ENCODE measurements around the gene SLC6A16. TPM values are rescaled to one million over a fixed set of nuclear protein-coding genes. Genes with fewer than 3 reads are reported as not detected.

The SLC6A16 gene
- total RNA-seq, 1 experiment from 2014 or later: 3.2 TPM

- no peak overlapping the region for H2BK15ac ChIP-seq (ENCODE audit: low read depth, low read length)
- Mint-ChIP-seq H3K4me3 (no peak overlapping the region), H3K4me1 (peaks cover 4 to 6% of the 10 kb centered on the region in 2 experiments; a peak in 3 of 4 replicates), H3K36me3 (ENCODE audit: insufficient read depth in 1 of 3, low read depth in 3 of 3) (peaks cover 3 to 37% (median 11%) of the 10 kb centered on the region in 3 experiments; a peak in 5 of 7 replicates), H3K27ac (no peak overlapping the region), H3K27me3 (ENCODE audit: low read depth) (no peaks in the 10 kb centered on the region; the same call in none of the 2 replicates), H3K9me3 (peaks cover 2 to 5% of the 10 kb centered on the region in 2 experiments; a peak in 1 of 5 replicates)
- no peak overlapping the region for H3K18ac ChIP-seq (ENCODE audit: insufficient read length, low read depth, low read length)
- H3K4ac ChIP-seq (ENCODE audit: low read depth, low read length): no peak overlapping the region
- no peak overlapping the region for H4K91ac ChIP-seq (ENCODE audit: insufficient read length, low read depth, low read length)
- no peak overlapping the region for H3K56ac ChIP-seq (ENCODE audit: insufficient read length, low read depth, low read length)
- H4K8ac ChIP-seq (replicated peaks; ENCODE audit: insufficient read length, low read depth, low read length): no peak overlapping the region
- no peak overlapping the region for H2AK5ac ChIP-seq (ENCODE audit: insufficient read length, low read length)
- no peak overlapping the region for H3T11ph ChIP-seq (ENCODE audit: low read length)
- H2BK120ac ChIP-seq (ENCODE audit: low read depth, low read length, poor library complexity, severe bottlenecking): no peak overlapping the region
- H3K4me2 ChIP-seq (ENCODE audit: insufficient read depth, insufficient read length, low read length): no peak overlapping the region
- no peaks in the 10 kb centered on the region for H3K4me1 ChIP-seq (ENCODE audit: insufficient read depth, low read length)
- H3K9me3 ChIP-seq (ENCODE audit: control insufficient read depth, low read depth, low read length): no peaks in the 10 kb centered on the region
- WGBS (ENCODE audit: extremely low coverage, insufficient read length, low lambda C conversion rate): no CpG with 5 or more reads among the region's 2 CpGs
- no peaks in the 10 kb centered on the region for H3K79me2 ChIP-seq (ENCODE audit: insufficient read depth, low read length)
- H3K14ac ChIP-seq (ENCODE audit: insufficient read depth, low read length): no peak overlapping the region
- H2BK20ac ChIP-seq (ENCODE audit: low read depth, low read length, poor library complexity, severe bottlenecking): no peak overlapping the region
- H3K23me2 ChIP-seq (ENCODE audit: insufficient read length, low read depth, low read length, poor library complexity, severe bottlenecking): no peaks in the 10 kb centered on the region
- no peaks in the 10 kb centered on the region for H3K27me3 ChIP-seq (ENCODE audit: insufficient read depth, low read length)
- H3K23ac ChIP-seq (ENCODE audit: insufficient read length, low read depth, low read length): no peak overlapping the region
- no peak overlapping the region for H3K27ac ChIP-seq (ENCODE audit: insufficient read length, low read depth, low read length)
- DNase-seq: peak; percentile 51
- H4K5ac ChIP-seq (ENCODE audit: insufficient read length, low read depth, low read length): no peak overlapping the region
- no peak overlapping the region for H3K9ac ChIP-seq (ENCODE audit: extremely low read depth, insufficient read length, low read length)
- no peak overlapping the region for H2BK12ac ChIP-seq (ENCODE audit: insufficient read length, low read depth, low read length)
- no peak overlapping the region for H2AFZ ChIP-seq (ENCODE audit: low read length)
- TF ChIP-seq CTCF (conservative IDR thresholded peaks at IDR 0.05): peak; percentile 80
- no peak overlapping the region for H2BK5ac ChIP-seq (ENCODE audit: insufficient read length, low read length)
- H4K20me1 ChIP-seq (ENCODE audit: control insufficient read depth, insufficient read depth, insufficient read length): no peaks in the 10 kb centered on the region
- H3K79me1 ChIP-seq (ENCODE audit: insufficient read depth, low read depth, low read length, poor library complexity, severe bottlenecking): no peaks in the 10 kb centered on the region
Measured at GRCh38 chr19:49327878-49328544, 3.0 kb upstream of the SLC6A16 start.
